GM19043 (cell line): ENCODE results near the gene NPM3.
"Not testable (repeated sequence)": the region's sequence is repeated elsewhere in the genome, so short reads cannot be mapped to it uniquely, and the experiment has no call there.

Experiments
- ATAC-seq: cut with Tn5 transposase; IDR thresholded peaks from one replicate; pipeline ENCODE4 v1.9.1; 2021; ENCODE audit warnings: low read depth; ENCODE audit not compliant: unreplicated experiment

Gene NPM3

GRCh38 chr10:101812606-101813005 is 29.4 kb upstream of the NPM3 start:
- no peak for ATAC-seq

- no peak for ATAC-seq
Observed at GRCh38 chr10:101807158-101807557, 23.9 kb upstream of the NPM3 start.

GRCh38 chr10:101803511-101803910 is 20.3 kb upstream of the NPM3 start:
- no peak for ATAC-seq

GRCh38 chr10:101797403-101798059 is 14.3 kb upstream of the NPM3 start:
- ATAC-seq = no peak

GRCh38 chr10:101793526-101793925 is 10.3 kb upstream of the NPM3 start:
- ATAC-seq = no peak

GRCh38 chr10:101789686-101790085 is 6.4 kb upstream of the NPM3 start:
- ATAC-seq = no peak

GRCh38 chr10:101789231-101789630 is 6.0 kb upstream of the NPM3 start:
- ATAC-seq = not testable (repeated sequence)

- ATAC-seq = no peak
Observed at GRCh38 chr10:101785801-101786200, 2.6 kb upstream of the NPM3 start.

- ATAC-seq = no peak
Observed at GRCh38 chr10:101784558-101784957, 1.3 kb upstream of the NPM3 start.

- ATAC-seq = no peak
Observed at GRCh38 chr10:101783736-101784118, 481 bp upstream of the NPM3 start.

GRCh38 chr10:101781984-101782810 is 1.0 kb downstream of the NPM3 start:
- no peak for ATAC-seq

GRCh38 chr10:101781655-101781983 is 1.6 kb downstream of the NPM3 start:
- no peak for ATAC-seq

- no peak for ATAC-seq
Observed at GRCh38 chr10:101780818-101781654, 2.2 kb downstream of the NPM3 start.

GRCh38 chr10:101780187-101780817 is 2.9 kb downstream of the NPM3 start:
- ATAC-seq = no peak

GRCh38 chr10:101779544-101780186 is 3.6 kb downstream of the NPM3 start:
- no peak for ATAC-seq

GRCh38 chr10:101778781-101779543 is 4.3 kb downstream of the NPM3 start:
- no peak for ATAC-seq

- no peak for ATAC-seq
Observed at GRCh38 chr10:101778151-101778780, 5.0 kb downstream of the NPM3 start.

- ATAC-seq = no peak
Observed at GRCh38 chr10:101777619-101778145, 5.6 kb downstream of the NPM3 start.
